Measurements from ENCODE around the gene CCT3. TPM values are rescaled to one million over a fixed set of nuclear protein-coding genes. Genes with fewer than 3 reads are reported as not detected.

CCT3 gene
- total and polyA plus RNA-seq, 2 donors (not counting 1 experiment from before 2014, with no cell fraction given) = 251 to 397 TPM

GRCh38 chr1:156366378-156367166, 28.5 kb upstream of the CCT3 start:
- no peak for DNase-seq (ENCODE audit: low read depth in 2 of 2)
- no peak overlapping the region for H3K4me2 ChIP-seq (ENCODE audit: extremely low read depth, insufficient read depth, low read length)
- H3K4me3 ChIP-seq (replicated peaks in 1 of 4; ENCODE audit: control extremely low read depth in 1 of 4, insufficient read depth in 1 of 4, low read depth in 3 of 4, low read length in 4 of 4) = no peak overlapping the region
- no peak overlapping the region for H3K27ac ChIP-seq (ENCODE audit: insufficient read depth, low read length)
- no peak overlapping the region for H3K9ac ChIP-seq (ENCODE audit: insufficient read depth, low read length)
- no peaks in the 10 kb centered on the region for H3K36me3 ChIP-seq (ENCODE audit: control insufficient read depth, insufficient read depth, low read length)
- no peaks in the 10 kb centered on the region for H4K20me1 ChIP-seq (ENCODE audit: control insufficient read depth, extremely low read depth, insufficient read depth, low read length)
- TF ChIP-seq CTCF (conservative IDR thresholded peaks at IDR 0.05 in 1 of 2, IDR thresholded peaks at IDR 0.05 in 1 of 2; ENCODE audit: low read depth in 1 of 2, low read length in 2 of 2) = no peak
- no peak for TF ChIP-seq EZH2 (IDR thresholded peaks at IDR 0.05; ENCODE audit: low read length, missing control alignments)
- H3K79me2 ChIP-seq (ENCODE audit: control insufficient read depth, insufficient read depth, low read length) = no peaks in the 10 kb centered on the region
- H3K4me1 ChIP-seq (ENCODE audit: control insufficient read depth, extremely low read depth, insufficient read depth, low read length) = no peaks in the 10 kb centered on the region
- no peak overlapping the region for H2AFZ ChIP-seq (ENCODE audit: low read length)
- peaks cover 43% of the 10 kb centered on the region for H3K27me3 ChIP-seq (ENCODE audit: control insufficient read depth, insufficient read depth, low read length)
- H3K9me3 ChIP-seq (ENCODE audit: control insufficient read depth, insufficient read depth, low read depth, low read length) = no peaks in the 10 kb centered on the region

GRCh38 chr1:156365754-156366153, 27.7 kb upstream of the CCT3 start:
- Histone ChIP-seq H3K36me3 (ENCODE audit: control insufficient read depth, insufficient read depth, low read length) (no peaks in the 10 kb centered on the region), H3K27me3 (ENCODE audit: control insufficient read depth, insufficient read depth, low read length) (peaks cover 42% of the 10 kb centered on the region), H3K9ac (ENCODE audit: insufficient read depth, low read length) (no peak overlapping the region)

GRCh38 chr1:156360534-156360933, 22.4 kb upstream of the CCT3 start:
- no peak for TF ChIP-seq CTCF (conservative IDR thresholded peaks at IDR 0.05 in 1 of 2, IDR thresholded peaks at IDR 0.05 in 1 of 2; ENCODE audit: low read depth in 1 of 2, low read length in 2 of 2)
- TF ChIP-seq EZH2 (IDR thresholded peaks at IDR 0.05; ENCODE audit: low read length, missing control alignments) = no peak
- peaks cover 31% of the 10 kb centered on the region for H3K27me3 ChIP-seq (ENCODE audit: control insufficient read depth, insufficient read depth, low read length)

More at GRCh38 chr1:156365754-156366153, 27.7 kb upstream of the CCT3 start:
- Histone ChIP-seq H2AFZ (ENCODE audit: low read length) (no peak overlapping the region), H3K9me3 (ENCODE audit: control insufficient read depth, insufficient read depth, low read depth, low read length) (no peaks in the 10 kb centered on the region), H3K4me2 (ENCODE audit: extremely low read depth, insufficient read depth, low read length) (no peak overlapping the region), H4K20me1 (ENCODE audit: control insufficient read depth, extremely low read depth, insufficient read depth, low read length) (no peaks in the 10 kb centered on the region), H3K79me2 (ENCODE audit: control insufficient read depth, insufficient read depth, low read length) (no peaks in the 10 kb centered on the region), H3K27ac (ENCODE audit: insufficient read depth, low read length) (no peak overlapping the region), H3K4me3 (replicated peaks in 1 of 4; ENCODE audit: control extremely low read depth in 1 of 4, insufficient read depth in 1 of 4, low read depth in 3 of 4, low read length in 4 of 4) (no peak overlapping the region), H3K4me1 (ENCODE audit: control insufficient read depth, extremely low read depth, insufficient read depth, low read length) (no peaks in the 10 kb centered on the region)
- no peak for DNase-seq (ENCODE audit: low read depth in 2 of 2)
- TF ChIP-seq EZH2 (IDR thresholded peaks at IDR 0.05; ENCODE audit: low read length, missing control alignments) (no peak), CTCF (conservative IDR thresholded peaks at IDR 0.05 in 1 of 2, IDR thresholded peaks at IDR 0.05 in 1 of 2; ENCODE audit: low read depth in 1 of 2, low read length in 2 of 2) (no peak)

More at GRCh38 chr1:156360534-156360933, 22.4 kb upstream of the CCT3 start:
- Histone ChIP-seq H4K20me1 (ENCODE audit: control insufficient read depth, extremely low read depth, insufficient read depth, low read length) (no peaks in the 10 kb centered on the region), H3K36me3 (ENCODE audit: control insufficient read depth, insufficient read depth, low read length) (no peaks in the 10 kb centered on the region), H3K4me1 (ENCODE audit: control insufficient read depth, extremely low read depth, insufficient read depth, low read length) (no peaks in the 10 kb centered on the region), H3K9ac (ENCODE audit: insufficient read depth, low read length) (no peak overlapping the region), H3K4me2 (ENCODE audit: extremely low read depth, insufficient read depth, low read length) (no peak overlapping the region), H3K4me3 (replicated peaks in 1 of 4; ENCODE audit: control extremely low read depth in 1 of 4, insufficient read depth in 1 of 4, low read depth in 3 of 4, low read length in 4 of 4) (no peak overlapping the region), H3K79me2 (ENCODE audit: control insufficient read depth, insufficient read depth, low read length) (no peaks in the 10 kb centered on the region), H3K27ac (ENCODE audit: insufficient read depth, low read length) (no peak overlapping the region), H3K9me3 (ENCODE audit: control insufficient read depth, insufficient read depth, low read depth, low read length) (no peaks in the 10 kb centered on the region), H2AFZ (ENCODE audit: low read length) (no peak overlapping the region)
- no peak for DNase-seq (ENCODE audit: low read depth in 2 of 2)

All from fibroblast of lung (primary cell).